ENCODE results near the gene CD8A. TPM values are rescaled to one million over a fixed set of nuclear protein-coding genes. Genes with fewer than 3 reads are reported as not detected.

CD8A gene
- total RNA-seq, 2 donors from 2014 or later, result 0.39 to 0.52 TPM

- Histone ChIP-seq H3K27me3 (peaks cover 3 to 9% of the 10 kb centered on the region in 2 donors), H3K4me1 (peaks cover 0 to 35% of the 10 kb centered on the region in 2 donors), H3K9me3 (no peaks in the 10 kb centered on the region), H3K27ac (peak overlapping the region; percentile 57 to 58), H3K4me3 (no peak overlapping the region), H3K36me3 (no peaks in the 10 kb centered on the region)
- TF ChIP-seq CTCF (IDR thresholded peaks at IDR 0.05), result no peak
- no peak for DNase-seq (ENCODE audit: low spot score)
These were observed 3.0 kb downstream of the CD8A start for GRCh38 chr2:86787736-86788135.

DNA sequence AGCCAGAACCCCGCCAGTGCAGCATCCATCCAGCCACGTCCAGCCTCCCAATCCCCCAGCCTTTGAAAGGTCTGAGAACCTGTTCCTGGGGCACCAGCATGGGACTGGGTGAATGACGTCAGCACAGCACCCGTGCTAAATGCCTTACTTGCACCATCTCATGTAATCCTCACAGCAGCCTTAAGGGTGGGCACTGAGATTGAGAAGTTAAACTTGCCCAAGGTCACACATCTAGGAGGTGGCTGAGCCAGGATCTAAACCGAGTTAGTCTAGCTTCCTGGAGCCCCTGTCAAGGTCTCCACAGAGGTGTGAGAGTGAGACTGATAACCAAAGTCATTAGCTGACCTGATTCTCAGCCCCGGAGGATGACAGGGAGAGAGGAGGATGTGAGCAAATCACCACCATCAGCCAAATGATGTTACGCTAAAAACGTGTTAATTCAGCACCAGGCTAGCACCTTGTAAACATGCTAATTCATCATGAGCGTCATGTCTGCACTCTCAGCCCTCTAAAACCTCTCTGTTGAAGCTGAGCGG, 4.6 kb downstream of the CD8A start:
- no peak overlapping the region for H3K27ac ChIP-seq
- H3K4me3 ChIP-seq, result no peak overlapping the region
- H3K9me3 ChIP-seq, result no peaks in the 10 kb centered on the region
- no peak for TF ChIP-seq CTCF (IDR thresholded peaks at IDR 0.05)
- H3K4me1 ChIP-seq, result peaks cover 0 to 32% of the 10 kb centered on the region in 2 donors
- no peak for DNase-seq (ENCODE audit: low spot score)
- no peaks in the 10 kb centered on the region for H3K36me3 ChIP-seq
- peaks cover 3 to 9% of the 10 kb centered on the region in 2 donors for H3K27me3 ChIP-seq

GRCh38 chr2:86785456-86785855, 5.3 kb downstream of the CD8A start:
- peaks cover 0 to 26% of the 10 kb centered on the region in 2 donors for H3K4me1 ChIP-seq
- no peaks in the 10 kb centered on the region for H3K36me3 ChIP-seq
- H3K4me3 ChIP-seq, result no peak overlapping the region
- TF ChIP-seq CTCF (IDR thresholded peaks at IDR 0.05), result no peak
- no peak for DNase-seq (ENCODE audit: low spot score)
- no peaks in the 10 kb centered on the region for H3K9me3 ChIP-seq
- H3K27ac ChIP-seq, result no peak overlapping the region
- H3K27me3 ChIP-seq, result peaks cover 3 to 9% of the 10 kb centered on the region in 2 donors

DNA sequence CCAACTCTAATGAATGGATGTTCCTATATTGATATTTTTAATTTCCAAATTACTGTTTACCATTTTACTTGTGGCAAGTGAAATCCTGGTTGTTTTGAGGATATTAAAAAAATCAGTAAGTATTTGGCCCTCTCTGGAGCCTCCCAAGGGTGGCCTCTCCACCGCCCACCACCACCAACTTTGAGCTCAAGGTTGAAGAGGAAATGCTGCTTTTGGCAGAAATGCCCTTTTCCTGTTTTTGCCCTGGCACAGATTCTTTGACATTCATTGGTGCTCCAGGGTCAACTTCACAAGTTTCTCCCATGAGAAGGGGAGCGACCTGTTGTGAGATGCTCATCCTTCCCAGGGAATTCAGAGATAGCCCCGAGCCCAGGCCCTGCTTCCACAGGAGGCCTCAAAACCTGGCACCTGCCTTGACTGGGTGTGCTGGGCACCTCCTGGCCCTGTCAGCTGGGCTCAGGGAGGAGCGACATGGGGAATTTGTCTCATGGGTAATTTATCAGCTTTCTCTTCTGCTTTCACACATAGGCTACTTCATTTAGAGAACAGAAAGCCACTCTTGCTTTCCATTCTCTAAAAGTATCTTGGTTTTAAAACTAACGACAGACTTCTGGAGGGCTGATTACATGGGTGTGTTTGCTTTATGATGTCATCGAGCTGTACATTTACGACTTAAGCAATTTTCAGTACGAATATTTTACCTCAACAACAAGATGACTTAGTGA, 6.9 kb downstream of the CD8A start:
- no peaks in the 10 kb centered on the region for H3K36me3 ChIP-seq
- no peak overlapping the region for H3K27ac ChIP-seq
- no peak for DNase-seq (ENCODE audit: low spot score)
- H3K9me3 ChIP-seq, result no peaks in the 10 kb centered on the region
- no peak for TF ChIP-seq CTCF (IDR thresholded peaks at IDR 0.05)
- no peak overlapping the region for H3K4me3 ChIP-seq
- H3K4me1 ChIP-seq, result peaks cover 0 to 22% of the 10 kb centered on the region in 2 donors
- no peaks in the 10 kb centered on the region for H3K27me3 ChIP-seq

DNA sequence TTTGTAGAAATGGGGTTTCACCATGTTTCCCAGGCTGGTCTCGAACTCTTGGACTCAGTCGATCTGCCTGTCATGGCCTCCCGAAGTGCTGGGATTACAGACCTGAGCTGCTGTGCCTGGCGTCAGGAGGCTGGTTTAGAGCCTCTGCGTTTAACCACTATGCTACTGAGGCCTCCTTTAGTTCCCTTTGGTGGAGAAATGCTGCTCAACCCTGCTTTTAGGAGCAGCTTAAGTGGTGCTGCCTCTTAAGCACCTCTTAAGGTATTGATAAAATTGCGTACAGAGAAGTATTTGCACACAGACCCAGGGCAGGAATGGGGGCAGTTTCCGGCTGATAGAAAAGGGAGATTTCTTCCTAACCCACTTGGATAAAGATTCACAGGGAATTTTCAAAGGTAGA, 8.0 kb downstream of the CD8A start:
- Histone ChIP-seq H3K9me3 (no peaks in the 10 kb centered on the region), H3K4me1 (peaks cover 0 to 19% of the 10 kb centered on the region in 2 donors), H3K4me3 (no peak overlapping the region), H3K27me3 (no peaks in the 10 kb centered on the region), H3K36me3 (no peaks in the 10 kb centered on the region), H3K27ac (no peak overlapping the region)
- TF ChIP-seq CTCF (IDR thresholded peaks at IDR 0.05), result no peak
- DNase-seq (ENCODE audit: low spot score), result no peak

All from right atrium auricular region (tissue), 2 donors.